ENCODE measurements around the gene NOC4L.

- TF ChIP-seq CTCF (IDR thresholded peaks at IDR 0.05) (no peak), POLR2A (IDR thresholded peaks at IDR 0.05; ENCODE audit: low read depth) (no peak)
These were observed 54.8 kb downstream of the NOC4L start for GRCh38 chr12:132199101-132199500.
